Thyroid gland (tissue), 4 donors: ENCODE results near the gene PDC.

ENCODE experiments used
- POLR2A ChIP-seq, 2 donors: fragments of 450-650 bp; IDR thresholded peaks; one replicate each; pipeline ENCODE4 v1.6.1; 2017; ENCODE audit warnings: antibody characterized with exemption in 2 of 2, mild to moderate bottlenecking in 2 of 2, moderate library complexity in 1 of 2
- TF ChIP-seq, protein P1 (sequence below), 6 experiments: fragments of 200-600 bp in 3 of 6; fragments of 450-650 bp in 3 of 6; sonication (generic) in 3 of 6; IDR thresholded peaks; one replicate each; pipeline ENCODE4 v1.5.1; 2016 to 2019; ENCODE audit warnings: antibody characterized with exemption in 6 of 6, mild to moderate bottlenecking in 2 of 6, inconsistent platforms in 1 of 6, moderate library complexity in 1 of 6

- TF ChIP-seq, protein P1, sequence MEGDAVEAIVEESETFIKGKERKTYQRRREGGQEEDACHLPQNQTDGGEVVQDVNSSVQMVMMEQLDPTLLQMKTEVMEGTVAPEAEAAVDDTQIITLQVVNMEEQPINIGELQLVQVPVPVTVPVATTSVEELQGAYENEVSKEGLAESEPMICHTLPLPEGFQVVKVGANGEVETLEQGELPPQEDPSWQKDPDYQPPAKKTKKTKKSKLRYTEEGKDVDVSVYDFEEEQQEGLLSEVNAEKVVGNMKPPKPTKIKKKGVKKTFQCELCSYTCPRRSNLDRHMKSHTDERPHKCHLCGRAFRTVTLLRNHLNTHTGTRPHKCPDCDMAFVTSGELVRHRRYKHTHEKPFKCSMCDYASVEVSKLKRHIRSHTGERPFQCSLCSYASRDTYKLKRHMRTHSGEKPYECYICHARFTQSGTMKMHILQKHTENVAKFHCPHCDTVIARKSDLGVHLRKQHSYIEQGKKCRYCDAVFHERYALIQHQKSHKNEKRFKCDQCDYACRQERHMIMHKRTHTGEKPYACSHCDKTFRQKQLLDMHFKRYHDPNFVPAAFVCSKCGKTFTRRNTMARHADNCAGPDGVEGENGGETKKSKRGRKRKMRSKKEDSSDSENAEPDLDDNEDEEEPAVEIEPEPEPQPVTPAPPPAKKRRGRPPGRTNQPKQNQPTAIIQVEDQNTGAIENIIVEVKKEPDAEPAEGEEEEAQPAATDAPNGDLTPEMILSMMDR (IDR thresholded peaks at IDR 0.05): no peak
- no peak for TF ChIP-seq POLR2A (IDR thresholded peaks at IDR 0.05)
Measured at GRCh38 chr1:186424539-186424938, 36.4 kb downstream of the PDC start.
